AG10803 (cell line): ENCODE measurements around the gene SPATA22.
"Not testable (repeated sequence)": the region's sequence is repeated elsewhere in the genome, so short reads cannot be mapped to it uniquely, and the experiment has no call there.

ENCODE experiments used
- DNase-seq: peaks from one replicate; pipeline ENCODE4 v3.0.0; 2010; ENCODE audit warnings: low read depth
- H3K4me3 ChIP-seq: 2 replicates; pipeline ENCODE4 v1.5.1; 2011; ENCODE audit warnings: mild to moderate bottlenecking, low read length, control low read depth
- CTCF ChIP-seq: conservative IDR thresholded peaks from 2 replicates; pipeline ENCODE4 v1.5.1; 2011; ENCODE audit warnings: mild to moderate bottlenecking, low read length, control low read depth, inconsistent platforms

Gene SPATA22

GRCh38 chr17:3401786-3402185, 69.8 kb downstream of the SPATA22 start:
- no peak overlapping the region for H3K4me3 ChIP-seq
- TF ChIP-seq CTCF, result no peak
- no peak for DNase-seq

GRCh38 chr17:3400055-3400454, 71.6 kb downstream of the SPATA22 start:
- no peak for TF ChIP-seq CTCF
- DNase-seq, result no peak
- no peak overlapping the region for H3K4me3 ChIP-seq

- H3K4me3 ChIP-seq, result no peak within 1 kb of the TSS
- TF ChIP-seq CTCF, result no peak
- no peak for DNase-seq
These were observed 73.3 kb downstream of the SPATA22 start, which contains the start of gene OR1E1 for GRCh38 chr17:3398310-3398709. Gene OR1E1, minus strand, starts transcription at chr17:3398410. Its CDS starts 0 bp downstream, at chr17:3398410.

- not testable (repeated sequence) for DNase-seq, H3K4me3 ChIP-seq
These were observed 73.8 kb downstream of the SPATA22 start for GRCh38 chr17:3397801-3398200.
